A673 (cell line): ENCODE data around the gene NHLRC2. TPM values are rescaled to one million over a fixed set of nuclear protein-coding genes. Genes with fewer than 3 reads are reported as not detected.

ENCODE experiments used
- BruUV-seq: library from RNA; stranded (reverse); fragments of 400-500 nt; replicated peaks from 2 replicates; lab custom pipeline; 2021; lab: Mats Ljungman, UMichigan
- CTCF ChIA-PET: fragments of 300-600 bp; sonication (Branson Sonifier 250); formaldehyde crosslinking; loops from one replicate; lab custom pipeline; 2022; ENCODE audit warnings: antibody characterized with exemption; lab: Charles Lee
- POLR2A ChIA-PET: fragments of 300-600 bp; sonication (Branson Sonifier 250); formaldehyde crosslinking; loops from one replicate; lab custom pipeline; 2022; ENCODE audit warnings: antibody characterized with exemption; ENCODE audit not compliant: low non-redundant PET; lab: Charles Lee
- DNase-seq: peaks from one replicate; pipeline ENCODE4 v3.0.0-alpha.2; 2015; ENCODE audit warnings: low spot score
- H3K27ac ChIP-seq: fragments of 200-600 bp; sonication (generic); 2 replicates; pipeline ENCODE4 v1.5.1; 2016; ENCODE audit warnings: mixed run types, low read depth, mild to moderate bottlenecking, mixed read lengths, antibody characterized with exemption, low read length; ENCODE audit not compliant: poor library complexity, severe bottlenecking
- H3K27me3 ChIP-seq: fragments of 200-600 bp; sonication (generic); replicated peaks from 2 replicates; pipeline ENCODE4 v1.6.1; 2017; ENCODE audit warnings: mixed run types, low read depth, mild to moderate bottlenecking, mixed read lengths, antibody characterized with exemption, low read length; ENCODE audit not compliant: insufficient read depth, poor library complexity
- H3K36me3 ChIP-seq: fragments of 200-600 bp; sonication (generic); 2 replicates; pipeline ENCODE4 v1.6.1; 2016; ENCODE audit warnings: mixed run types, mild to moderate bottlenecking, mixed read lengths, antibody characterized with exemption, low read length; ENCODE audit not compliant: insufficient read depth, poor library complexity, severe bottlenecking
- H3K4me1 ChIP-seq: fragments of 200-600 bp; sonication (generic); 2 replicates; pipeline ENCODE4 v1.6.1; 2017; ENCODE audit warnings: mixed run types, mild to moderate bottlenecking, mixed read lengths, antibody characterized with exemption, low read length; ENCODE audit not compliant: insufficient read depth, poor library complexity, severe bottlenecking
- H3K4me3 ChIP-seq: fragments of 200-600 bp; sonication (generic); 2 replicates; pipeline ENCODE4 v1.5.1; 2016; ENCODE audit warnings: low read depth, mixed run types, mild to moderate bottlenecking, mixed read lengths, low read length; ENCODE audit not compliant: poor library complexity, severe bottlenecking
- H3K9me3 ChIP-seq: fragments of 200-600 bp; sonication (generic); 2 replicates; pipeline ENCODE4 v1.6.1; 2016; ENCODE audit warnings: mixed run types, low read depth, mild to moderate bottlenecking, mixed read lengths, antibody characterized with exemption, low read length; ENCODE audit not compliant: poor library complexity, severe bottlenecking
- CTCF ChIP-seq: fragments of 300-800, 200-600 bp; sonication (generic); conservative IDR thresholded peaks from 2 replicates; pipeline ENCODE4 v1.5.1; 2017; ENCODE audit warnings: low read depth, mild to moderate bottlenecking, antibody characterized with exemption, low read length, moderate library complexity, mixed read lengths
- EZH2 ChIP-seq: fragments of 200-600 bp; sonication (generic); IDR thresholded peaks from 2 replicates; pipeline ENCODE4 v1.6.1; 2017; ENCODE audit warnings: borderline replicate concordance, low read depth, mild to moderate bottlenecking, mixed read lengths, antibody characterized with exemption, low read length; ENCODE audit not compliant: poor library complexity, severe bottlenecking
- intact Hi-C: fragments of 100-400 bp; cut with micrococcal nuclease; formaldehyde crosslinking; loops from one replicate; pipeline ENCODE4 v1.10.0; 2022; ENCODE audit not compliant: unreplicated experiment
- total RNA-seq: library from RNA; stranded (reverse); gene quantifications from 2 replicates; pipeline ENCODE4 v1.2.3, GENCODE V29; 2021

NHLRC2 gene
- total RNA-seq, 1 experiment from 2014 or later: 49.7 TPM

- POLR2A ChIA-PET: no interaction called here
- BruUV-seq: no TSS peak
Measured at GRCh38 chr10:113867904-113868303, 13.4 kb downstream of the NHLRC2 start.

GRCh38 chr10:113869789-113870188 is 15.3 kb downstream of the NHLRC2 start:
- H3K27ac ChIP-seq: no peak overlapping the region
- TF ChIP-seq EZH2 (no peak), CTCF (no peak)
- no peaks in the 10 kb centered on the region for H3K27me3 ChIP-seq
- H3K4me1 ChIP-seq: peaks cover 27% of the 10 kb centered on the region
- intact Hi-C loops: no loop called here
- ChIA-PET CTCF (no interaction called here), POLR2A (no interaction called here)
- peaks cover 15% of the 10 kb centered on the region for H3K36me3 ChIP-seq
- DNase-seq: no peak
- no peak overlapping the region for H3K4me3 ChIP-seq
- peaks cover 17% of the 10 kb centered on the region for H3K9me3 ChIP-seq
- BruUV-seq: no TSS peak

More at GRCh38 chr10:113867904-113868303, 13.4 kb downstream of the NHLRC2 start:
- peaks cover 18% of the 10 kb centered on the region for H3K9me3 ChIP-seq
- intact Hi-C loops: no loop called here
- H3K36me3 ChIP-seq: peaks cover 29% of the 10 kb centered on the region
- no peak overlapping the region for H3K4me3 ChIP-seq
- DNase-seq: no peak
- CTCF ChIA-PET: no interaction called here
- H3K27me3 ChIP-seq: no peaks in the 10 kb centered on the region
- H3K27ac ChIP-seq: no peak overlapping the region
- peaks cover 27% of the 10 kb centered on the region for H3K4me1 ChIP-seq
- TF ChIP-seq CTCF: no peak
- no peak for TF ChIP-seq EZH2

- Histone ChIP-seq H3K4me3 (no peak overlapping the region), H3K9me3 (peaks cover 17% of the 10 kb centered on the region), H3K27ac (no peak overlapping the region), H3K4me1 (peaks cover 10% of the 10 kb centered on the region), H3K27me3 (no peaks in the 10 kb centered on the region), H3K36me3 (peaks cover 26% of the 10 kb centered on the region)
- no peak for DNase-seq
- intact Hi-C loops: no loop called here
- ChIA-PET CTCF (no interaction called here), POLR2A (no interaction called here)
- no peak for TF ChIP-seq EZH2
- TF ChIP-seq CTCF: no peak
- no TSS peak for BruUV-seq
Measured at GRCh38 chr10:113872139-113873030, 17.9 kb downstream of the NHLRC2 start.
